IMR-90 (cell line): Measurements from ENCODE around the gene ADAMTSL5. TPM values are rescaled to one million over a fixed set of nuclear protein-coding genes. Genes with fewer than 3 reads are reported as not detected.

Experiments
- ATAC-seq: fragments of 200-7000 bp; cut with Tn5 transposase; 2 replicates; pipeline ENCODE4 v1.9.1; 2020; ENCODE audit warnings: low read depth, mild to moderate bottlenecking, moderate library complexity
- BruUV-seq: library from RNA; stranded (reverse); fragments of 400-500 nt; replicated peaks from 2 replicates; lab custom pipeline; 2021; lab: Mats Ljungman, UMichigan
- CTCF ChIA-PET: fragments of 300-600 bp; formaldehyde crosslinking; extraction: SDS; loops from one replicate; lab custom pipeline; 2021; ENCODE audit warnings: antibody characterized with exemption; lab: Yijun Ruan, JAX
- POLR2A ChIA-PET: fragments of 300-600 bp; sonication (Branson Sonifier 250); formaldehyde crosslinking; loops from one replicate; lab custom pipeline; 2022; ENCODE audit warnings: antibody characterized with exemption; ENCODE audit not compliant: unreplicated experiment; lab: Charles Lee
- DNase-seq: peaks from one replicate; pipeline ENCODE4 v3.0.0; 2013
- H2AFZ ChIP-seq: replicated peaks from 2 replicates; pipeline ENCODE3; 2013; ENCODE audit warnings: low read length, mild to moderate bottlenecking; ENCODE audit not compliant: poor library complexity
- H2AK5ac ChIP-seq: 2 replicates; pipeline ENCODE4 v1.6.1; 2013; ENCODE audit warnings: low read depth, low read length, inconsistent platforms
- H2AK9ac ChIP-seq: replicated peaks from 2 replicates; pipeline ENCODE3; 2013; ENCODE audit warnings: mild to moderate bottlenecking, low read depth, low read length, moderate library complexity; ENCODE audit not compliant: poor library complexity
- H2BK120ac ChIP-seq: 2 replicates; pipeline ENCODE4 v1.6.1; 2013; ENCODE audit warnings: low read depth, low read length, inconsistent platforms
- H2BK15ac ChIP-seq: 3 replicates; pipeline ENCODE4 v1.6.1; 2013; ENCODE audit warnings: low read depth, low read length, inconsistent platforms
- H2BK20ac ChIP-seq: 2 replicates; pipeline ENCODE4 v1.6.1; 2013; ENCODE audit warnings: low read depth, mild to moderate bottlenecking, inconsistent platforms, low read length, moderate library complexity
- H2BK5ac ChIP-seq: 2 replicates; pipeline ENCODE4 v1.6.1; 2013; ENCODE audit warnings: mild to moderate bottlenecking, low read depth, low read length, inconsistent platforms; ENCODE audit not compliant: poor library complexity, severe bottlenecking
- H3K14ac ChIP-seq: replicated peaks from 2 replicates; pipeline ENCODE4 v1.6.1; 2013; ENCODE audit warnings: low read depth, low read length, inconsistent platforms
- H3K18ac ChIP-seq: 2 replicates; pipeline ENCODE4 v1.6.1; 2013; ENCODE audit warnings: low read depth, low read length, control low read depth
- H3K23ac ChIP-seq: 2 replicates; pipeline ENCODE4 v1.6.1; 2013; ENCODE audit warnings: low read depth, low read length, inconsistent platforms
- H3K27ac ChIP-seq: 2 replicates; pipeline ENCODE4 v1.5.1; 2013; ENCODE audit warnings: mild to moderate bottlenecking, control low read depth, low read length; ENCODE audit not compliant: insufficient read depth
- H3K27me3 ChIP-seq: 2 replicates; pipeline ENCODE4 v1.6.1; 2013; ENCODE audit warnings: low read length; ENCODE audit not compliant: control insufficient read depth, insufficient read depth
- H3K36me3 ChIP-seq: 2 replicates; pipeline ENCODE4 v1.6.1; 2013; ENCODE audit warnings: low read length, mixed read lengths; ENCODE audit not compliant: control insufficient read depth, insufficient read depth
- H3K4ac ChIP-seq: 2 replicates; pipeline ENCODE4 v1.6.1; 2013; ENCODE audit warnings: low read depth, low read length, inconsistent platforms
- H3K4me1 ChIP-seq: 2 replicates; pipeline ENCODE4 v1.6.1; 2013; ENCODE audit warnings: low read length, mixed read lengths; ENCODE audit not compliant: control insufficient read depth, insufficient read depth
- H3K4me2 ChIP-seq: 2 replicates; pipeline ENCODE4 v1.6.1; 2013; ENCODE audit warnings: low read depth, mild to moderate bottlenecking, control low read depth, low read length, moderate library complexity
- H3K4me3 ChIP-seq: 2 replicates; pipeline ENCODE4 v1.5.1; 2013; ENCODE audit warnings: low read depth, mild to moderate bottlenecking, control low read depth, low read length, moderate library complexity; ENCODE audit not compliant: insufficient read depth
- H3K56ac ChIP-seq: 2 replicates; pipeline ENCODE4 v1.6.1; 2013; ENCODE audit warnings: low read length, inconsistent platforms; ENCODE audit not compliant: insufficient read depth; ENCODE audit errors: extremely low read depth
- H3K79me1 ChIP-seq, 2 experiments: 2 replicates each; pipeline ENCODE4 v1.6.1; 2013; ENCODE audit warnings: low read length in 2 of 2, inconsistent platforms in 1 of 2, low read depth in 1 of 2
- H3K9ac ChIP-seq: 2 replicates; pipeline ENCODE4 v1.6.1; 2013; ENCODE audit warnings: low read depth, low read length, control low read depth
- H3K9me1 ChIP-seq: 2 replicates; pipeline ENCODE4 v1.6.1; 2013; ENCODE audit warnings: low read length, inconsistent platforms; ENCODE audit not compliant: insufficient read depth
- H3K9me3 ChIP-seq: 2 replicates; pipeline ENCODE4 v1.6.1; 2013; ENCODE audit warnings: low read length; ENCODE audit not compliant: control insufficient read depth, insufficient read depth
- H4K20me1 ChIP-seq: 2 replicates; pipeline ENCODE4 v1.6.1; 2013; ENCODE audit warnings: low read length, inconsistent platforms; ENCODE audit not compliant: insufficient read depth
- H4K5ac ChIP-seq: 2 replicates; pipeline ENCODE4 v1.6.1; 2013; ENCODE audit warnings: mild to moderate bottlenecking, low read depth, low read length, control low read depth
- H4K8ac ChIP-seq, 2 experiments: 2 replicates each; pipeline ENCODE4 v1.6.1; 2013; ENCODE audit warnings: low read depth in 2 of 2, low read length in 2 of 2, control low read depth in 1 of 2, inconsistent platforms in 1 of 2
- H4K91ac ChIP-seq: 2 replicates; pipeline ENCODE4 v1.6.1; 2013; ENCODE audit warnings: low read depth, low read length, inconsistent platforms; ENCODE audit not compliant: insufficient read depth
- BHLHE40 ChIP-seq: fragments of 150-350 bp; IDR thresholded peaks from 2 replicates; pipeline ENCODE4 v1.6.1; 2016; ENCODE audit warnings: mild to moderate bottlenecking, low read depth, low read length
- CEBPB ChIP-seq: IDR thresholded peaks from 2 replicates; pipeline ENCODE4 v1.6.1; 2012; ENCODE audit warnings: low read depth, low read length, improper control_type of control experiment
- CHD1 ChIP-seq: IDR thresholded peaks from 2 replicates; pipeline ENCODE4 v1.6.1; 2012; ENCODE audit warnings: low read depth, low read length, improper control_type of control experiment
- CTCF ChIP-seq: conservative IDR thresholded peaks from 2 replicates; pipeline ENCODE4 v1.5.1; 2012; ENCODE audit warnings: mild to moderate bottlenecking, low read depth, low read length, improper control_type of control experiment
- ELK1 ChIP-seq: fragments of 150-350 bp; IDR thresholded peaks from 2 replicates; pipeline ENCODE4 v1.6.1; 2016; ENCODE audit warnings: low read depth, mild to moderate bottlenecking, low read length, moderate library complexity, borderline replicate concordance
- FOS ChIP-seq: fragments of 150-350 bp; IDR thresholded peaks from 2 replicates; pipeline ENCODE4 v1.6.1; 2016; ENCODE audit warnings: low read depth, low read length
- MAFK ChIP-seq: IDR thresholded peaks from 2 replicates; pipeline ENCODE4 v1.6.1; 2012; ENCODE audit warnings: low read depth, low read length, improper control_type of control experiment
- NFE2L2 ChIP-seq: fragments of 150-350 bp; IDR thresholded peaks from 2 replicates; pipeline ENCODE4 v1.6.1; 2016; ENCODE audit warnings: low read depth, mild to moderate bottlenecking, low read length
- SMC3 ChIP-seq: fragments of 150-350 bp; IDR thresholded peaks from 2 replicates; pipeline ENCODE4 v1.6.1; 2016; ENCODE audit warnings: low read depth, mild to moderate bottlenecking, antibody characterized with exemption, low read length, moderate library complexity
- WGBS, 2 experiments: methylation state at CpG; one replicate each; pipeline versions ENCODE4 v1.1.5 to v1.1.7; 2013; ENCODE audit warnings: missing lambda C conversion rate in 2 of 2; ENCODE audit not compliant: insufficient read length in 1 of 2; ENCODE audit errors: extremely low coverage in 2 of 2; 5-methylcytosine and 5-hydroxymethylcytosine counted together
- dilution Hi-C: fragments of 300-500 bp; cut with HindIII; formaldehyde crosslinking; loops from one replicate; pipeline ENCODE4 v1.14.3; 2018; ENCODE audit warnings: low sequenced_read_pairs; ENCODE audit not compliant: unreplicated experiment
- in situ Hi-C: fragments of 300-500 bp; cut with MboI; formaldehyde crosslinking; loops from 3 replicates; pipeline ENCODE4 v1.14.3; 2019; ENCODE audit warnings: low sequenced_read_pairs, inconsistent platforms, mixed read lengths
- intact Hi-C: fragments of 100-400 bp; cut with micrococcal nuclease; formaldehyde crosslinking; loops from 2 replicates; pipeline ENCODE4 v1.10.0; 2022
- polyA plus RNA-seq, 3 experiments: library from polyadenylated mRNA; depleted of rRNA; stranded (reverse); fragments of >200 nt; gene quantifications; 2 replicates each; pipeline ENCODE4 v1.2.3, GENCODE V29; 2012; ENCODE audit warnings: low replicate concordance in 1 of 3
- total RNA-seq: library from RNA; depleted of rRNA; stranded (reverse); fragments of >200 nt; gene quantifications from 2 replicates; pipeline ENCODE4 v1.2.3, GENCODE V29; 2012

ADAMTSL5 gene
- total and polyA plus RNA-seq, 2 of the 4 experiments (the other 2 are of a cell fraction): 0.90 to 10.8 TPM

- no peaks in the 10 kb centered on the region for H3K9me1 ChIP-seq
- no peak overlapping the region for H3K27ac ChIP-seq
- H4K8ac ChIP-seq: no peak overlapping the region
- DNase-seq: no peak
- no peaks in the 10 kb centered on the region for H3K4me1 ChIP-seq
- no peak overlapping the region for H2BK120ac ChIP-seq
- in situ Hi-C loops (no loop called here), intact Hi-C loops (no loop called here), dilution Hi-C loops (no loop called here)
- BruUV-seq: no TSS peak
- no peak for ATAC-seq
- H3K9ac ChIP-seq: no peak overlapping the region
- H3K27me3 ChIP-seq: no peaks in the 10 kb centered on the region
- no peak overlapping the region for H2BK5ac ChIP-seq
- no peak overlapping the region for H3K4me2 ChIP-seq
- CTCF ChIA-PET: no interaction called here
- no peak overlapping the region for H3K56ac ChIP-seq
- no peak overlapping the region for H2BK15ac ChIP-seq
- H3K4me3 ChIP-seq: no peak overlapping the region
- POLR2A ChIA-PET: no interaction called here
- no peak overlapping the region for H4K91ac ChIP-seq
- H3K79me1 ChIP-seq: no peaks in the 10 kb centered on the region
- H2AK9ac ChIP-seq: no peak overlapping the region
- no peak for TF ChIP-seq NFE2L2
- TF ChIP-seq CHD1: no peak
- TF ChIP-seq CTCF: no peak
- TF ChIP-seq BHLHE40: no peak
- no peak for TF ChIP-seq CEBPB
- TF ChIP-seq MAFK: no peak
- no peak for TF ChIP-seq SMC3
- no peak for TF ChIP-seq FOS
- no peak for TF ChIP-seq ELK1
- H3K9me3 ChIP-seq: no peaks in the 10 kb centered on the region
- no peak overlapping the region for H3K4ac ChIP-seq
- 90% methylated on average over 13 of the region's 23 CpGs; no CpG with 5 or more reads in 1 of the 2 experiments for WGBS, 2 experiments
- no peak overlapping the region for H2BK20ac ChIP-seq
- no peak overlapping the region for H2AFZ ChIP-seq
- no peaks in the 10 kb centered on the region for H3K36me3 ChIP-seq
- H3K23ac ChIP-seq: no peak overlapping the region
- no peak overlapping the region for H3K18ac ChIP-seq
- no peak overlapping the region for H3K14ac ChIP-seq
- H2AK5ac ChIP-seq: no peak overlapping the region
- no peak overlapping the region for H4K5ac ChIP-seq
- no peaks in the 10 kb centered on the region for H4K20me1 ChIP-seq
Measured at GRCh38 chr19:1483979-1484428, 28.8 kb downstream of the ADAMTSL5 start.
